OCI-LY1 (cell line): ENCODE data around the gene ZIC4.

Experiments
- H2AFZ ChIP-seq: fragments of 200-600 bp; sonication (generic), shearing (Covaris generic); 2 replicates; pipeline ENCODE4 v1.6.0; 2014; ENCODE audit warnings: antibody characterized with exemption, mild to moderate bottlenecking, low read length
- H3F3A ChIP-seq: fragments of 200-600 bp; sonication (generic), shearing (Covaris generic); 2 replicates; pipeline ENCODE4 v1.6.0; 2014; ENCODE audit warnings: mild to moderate bottlenecking, antibody characterized with exemption, low read length, moderate library complexity; ENCODE audit not compliant: insufficient read depth
- H3K27ac ChIP-seq: fragments of 200-600 bp; sonication (generic); 2 replicates; pipeline ENCODE4 v1.5.1; 2014; ENCODE audit warnings: low read length, mixed run types, mild to moderate bottlenecking, low read depth; ENCODE audit not compliant: poor library complexity, severe bottlenecking
- H3K27me3 ChIP-seq: fragments of 200-600 bp; sonication (generic); 2 replicates; pipeline ENCODE4 v1.6.0; 2014; ENCODE audit warnings: antibody characterized with exemption, mild to moderate bottlenecking, low read length, moderate library complexity; ENCODE audit not compliant: insufficient read depth
- H3K36me3 ChIP-seq: fragments of 200-600 bp; sonication (generic); 2 replicates; pipeline ENCODE4 v1.6.1; 2014; ENCODE audit warnings: mild to moderate bottlenecking, antibody characterized with exemption, low read length, moderate library complexity, mixed read lengths; ENCODE audit not compliant: insufficient read depth
- H3K4me1 ChIP-seq: fragments of 200-600 bp; sonication (generic); 2 replicates; pipeline ENCODE4 v1.5.1; 2014; ENCODE audit warnings: mild to moderate bottlenecking, low read length, moderate library complexity; ENCODE audit not compliant: insufficient read depth, severe bottlenecking
- H3K4me2 ChIP-seq: fragments of 200-600 bp; sonication (generic), shearing (Covaris generic); 2 replicates; pipeline ENCODE4 v1.6.1; 2014; ENCODE audit warnings: low read length
- H3K4me3 ChIP-seq: fragments of 200-600 bp; sonication (generic); 2 replicates; pipeline ENCODE4 v1.5.1; 2014; ENCODE audit warnings: low read length, low read depth, mild to moderate bottlenecking, mixed read lengths; ENCODE audit not compliant: poor library complexity, severe bottlenecking
- H3K79me2 ChIP-seq: fragments of 200-600 bp; shearing (Covaris generic); 2 replicates; pipeline ENCODE4 v1.6.1; 2016; ENCODE audit warnings: mixed run types, low read length, mixed read lengths; ENCODE audit not compliant: insufficient read depth
- H3K9ac ChIP-seq: fragments of 200-600 bp; sonication (generic), shearing (Covaris generic); 2 replicates; pipeline ENCODE4 v1.6.1; 2014; ENCODE audit warnings: mild to moderate bottlenecking, low read length, mixed read lengths
- H3K9me2 ChIP-seq: fragments of 200-600 bp; sonication (generic), shearing (Covaris generic); 2 replicates; pipeline ENCODE4 v1.6.1; 2014; ENCODE audit warnings: low read depth, mild to moderate bottlenecking, low read length, mixed read lengths
- H3K9me3 ChIP-seq: fragments of 200-600 bp; shearing (Covaris generic); 2 replicates; pipeline ENCODE4 v1.6.1; 2014; ENCODE audit warnings: low read length, mixed read lengths
- H4K20me1 ChIP-seq: fragments of 200-600 bp; sonication (generic), shearing (Covaris generic); 2 replicates; pipeline ENCODE4 v1.6.0; 2016; ENCODE audit warnings: mild to moderate bottlenecking, low read length; ENCODE audit not compliant: insufficient read depth
- CTCF ChIP-seq: fragments of 200-600 bp; sonication (generic), shearing (Covaris generic); IDR thresholded peaks from 2 replicates; pipeline ENCODE4 v1.5.1; 2017; ENCODE audit warnings: mild to moderate bottlenecking, antibody characterized with exemption, low read length, moderate library complexity, mixed read lengths
- EZH2 ChIP-seq: fragments of 200-600 bp; sonication (generic), shearing (Covaris generic); IDR thresholded peaks from 2 replicates; pipeline ENCODE4 v1.8.0; 2017; ENCODE audit warnings: borderline replicate concordance, mixed run types, mild to moderate bottlenecking, antibody characterized with exemption, low read length, moderate library complexity, mixed read lengths

The ZIC4 gene

GRCh38 chr3:147400111-147400510 lies 6.2 kb downstream of the ZIC4 start:
- no peak overlapping the region for H3K4me2 ChIP-seq
- H3K79me2 ChIP-seq, result no peaks in the 10 kb centered on the region
- no peaks in the 10 kb centered on the region for H3K9me3 ChIP-seq
- no peaks in the 10 kb centered on the region for H4K20me1 ChIP-seq
- no peaks in the 10 kb centered on the region for H3K36me3 ChIP-seq
- no peak overlapping the region for H3K27ac ChIP-seq
- no peaks in the 10 kb centered on the region for H3F3A ChIP-seq
- no peak overlapping the region for H3K9ac ChIP-seq
- TF ChIP-seq CTCF, result no peak
- no peak for TF ChIP-seq EZH2
- 0 out of 2 replicates have a peak, but pooled peaks cover 10% of the 10 kb centered on the region for H3K27me3 ChIP-seq
- H3K4me1 ChIP-seq, result no peaks in the 10 kb centered on the region
- no peak overlapping the region for H2AFZ ChIP-seq
- no peak overlapping the region for H3K4me3 ChIP-seq
- no peaks in the 10 kb centered on the region for H3K9me2 ChIP-seq

- Histone ChIP-seq H3K9ac (no peak overlapping the region), H3K9me2 (no peaks in the 10 kb centered on the region), H3K4me1 (no peaks in the 10 kb centered on the region), H4K20me1 (no peaks in the 10 kb centered on the region), H3F3A (no peaks in the 10 kb centered on the region), H3K36me3 (no peaks in the 10 kb centered on the region), H2AFZ (no peak overlapping the region), H3K27ac (no peak overlapping the region), H3K79me2 (no peaks in the 10 kb centered on the region), H3K27me3 (0 out of 2 replicates have a peak, but pooled peaks cover 7% of the 10 kb centered on the region), H3K4me3 (no peak overlapping the region), H3K4me2 (no peak overlapping the region), H3K9me3 (no peaks in the 10 kb centered on the region)
- no peak for TF ChIP-seq CTCF
- TF ChIP-seq EZH2, result no peak
These were observed 7.4 kb downstream of the ZIC4 start for GRCh38 chr3:147398813-147399534.

- H3K36me3 ChIP-seq, result no peaks in the 10 kb centered on the region
- TF ChIP-seq CTCF (no peak), EZH2 (no peak)
- H2AFZ ChIP-seq, result no peak overlapping the region
- H3K4me1 ChIP-seq, result no peaks in the 10 kb centered on the region
- no peaks in the 10 kb centered on the region for H4K20me1 ChIP-seq
- no peaks in the 10 kb centered on the region for H3K79me2 ChIP-seq
- H3K9me3 ChIP-seq, result no peaks in the 10 kb centered on the region
- no peaks in the 10 kb centered on the region for H3F3A ChIP-seq
- no peak overlapping the region for H3K9ac ChIP-seq
- no peaks in the 10 kb centered on the region for H3K27me3 ChIP-seq
- H3K27ac ChIP-seq, result no peak overlapping the region
- H3K4me2 ChIP-seq, result no peak overlapping the region
- H3K9me2 ChIP-seq, result no peaks in the 10 kb centered on the region
- no peak overlapping the region for H3K4me3 ChIP-seq
These were observed 8.2 kb downstream of the ZIC4 start for GRCh38 chr3:147397875-147398812.
